22Rv1 (cell line): Measurements from ENCODE around the gene PKMYT1.

Experiments used
- ZFX ChIP-seq: fragments of 450-650 bp; IDR thresholded peaks from 2 replicates; pipeline ENCODE4 v1.6.1; 2017; ENCODE audit warnings: antibody characterized with exemption, borderline replicate concordance
- TF ChIP-seq, protein P1 (sequence below): fragments of 450-650 bp; IDR thresholded peaks from 2 replicates; pipeline ENCODE4 v1.5.1; 2017; ENCODE audit warnings: mild to moderate bottlenecking

DNA sequence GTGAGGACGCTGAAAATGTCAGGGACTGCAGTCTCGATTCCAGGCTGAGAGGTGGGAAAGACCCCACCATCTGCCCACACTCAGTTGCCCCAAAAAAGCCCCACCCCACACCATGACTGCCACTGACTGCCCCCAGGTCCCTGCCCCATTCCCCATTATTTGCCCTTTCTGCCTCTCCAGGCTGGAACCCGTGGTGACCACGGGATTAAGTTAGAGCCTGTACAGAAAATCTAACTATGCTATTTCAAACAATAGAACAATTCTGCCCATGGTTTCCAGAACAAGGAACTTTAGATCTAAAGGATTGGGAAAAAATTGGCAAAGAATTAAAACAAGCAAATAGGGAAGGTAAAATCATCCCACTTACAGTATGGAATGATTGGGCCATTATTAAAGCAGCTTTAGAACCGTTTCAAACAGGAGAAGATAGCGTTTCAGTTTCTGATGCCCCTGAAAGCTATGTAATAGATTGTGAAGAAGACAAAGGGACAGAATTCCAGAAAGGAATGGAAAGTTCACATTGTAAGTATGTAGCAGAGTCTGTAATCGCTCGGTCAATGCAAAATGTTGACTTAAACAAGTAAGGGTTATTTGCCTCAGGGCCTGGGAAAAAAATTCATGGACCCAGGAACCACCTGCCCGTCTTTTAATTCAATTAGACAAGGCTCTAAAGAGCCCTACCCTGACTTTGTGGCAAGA is 54.1 kb downstream of the PKMYT1 start:
- TF ChIP-seq, protein P1, sequence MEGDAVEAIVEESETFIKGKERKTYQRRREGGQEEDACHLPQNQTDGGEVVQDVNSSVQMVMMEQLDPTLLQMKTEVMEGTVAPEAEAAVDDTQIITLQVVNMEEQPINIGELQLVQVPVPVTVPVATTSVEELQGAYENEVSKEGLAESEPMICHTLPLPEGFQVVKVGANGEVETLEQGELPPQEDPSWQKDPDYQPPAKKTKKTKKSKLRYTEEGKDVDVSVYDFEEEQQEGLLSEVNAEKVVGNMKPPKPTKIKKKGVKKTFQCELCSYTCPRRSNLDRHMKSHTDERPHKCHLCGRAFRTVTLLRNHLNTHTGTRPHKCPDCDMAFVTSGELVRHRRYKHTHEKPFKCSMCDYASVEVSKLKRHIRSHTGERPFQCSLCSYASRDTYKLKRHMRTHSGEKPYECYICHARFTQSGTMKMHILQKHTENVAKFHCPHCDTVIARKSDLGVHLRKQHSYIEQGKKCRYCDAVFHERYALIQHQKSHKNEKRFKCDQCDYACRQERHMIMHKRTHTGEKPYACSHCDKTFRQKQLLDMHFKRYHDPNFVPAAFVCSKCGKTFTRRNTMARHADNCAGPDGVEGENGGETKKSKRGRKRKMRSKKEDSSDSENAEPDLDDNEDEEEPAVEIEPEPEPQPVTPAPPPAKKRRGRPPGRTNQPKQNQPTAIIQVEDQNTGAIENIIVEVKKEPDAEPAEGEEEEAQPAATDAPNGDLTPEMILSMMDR: no peak
- no peak for TF ChIP-seq ZFX
